K562 (cell line): ENCODE results near the gene RALGAPB.
"Not testable (repeated sequence)": the region's sequence is repeated elsewhere in the genome, so short reads cannot be mapped to it uniquely, and the experiment has no call there.

Source experiments
- BRCA1 ChIP-seq, 2 experiments: fragments of 450-650 bp in 1 of 2; sonication (generic) in 1 of 2; formaldehyde crosslinking in 1 of 2; IDR thresholded peaks; 2 replicates each; pipeline versions ENCODE4 v1.5.0 to v1.6.1; 2017 to 2020; ENCODE audit warnings: mild to moderate bottlenecking in 1 of 2, missing genetic modification reagents in 1 of 2
- C11orf30 ChIP-seq: fragments of 450-650 bp; IDR thresholded peaks from 2 replicates; pipeline ENCODE4 v1.6.1; 2016; ENCODE audit warnings: low read depth, mild to moderate bottlenecking
- EZH2 ChIP-seq: IDR thresholded peaks from 2 replicates; pipeline ENCODE4 v1.6.1; 2012; ENCODE audit warnings: low read depth, mild to moderate bottlenecking, inconsistent platforms, low read length, borderline replicate concordance
- JUNB ChIP-seq: fragments of 450-650 bp; formaldehyde crosslinking; conservative IDR thresholded peaks from 2 replicates; pipeline ENCODE4 v1.4.0; 2020; ENCODE audit warnings: mild to moderate bottlenecking
- RAD51 ChIP-seq: fragments of 450-650 bp; IDR thresholded peaks from 2 replicates; pipeline ENCODE4 v1.7.1; 2016; ENCODE audit warnings: low read depth, mild to moderate bottlenecking, borderline replicate concordance
- RB1 ChIP-seq: fragments of 450-650 bp; IDR thresholded peaks from 2 replicates; pipeline ENCODE4 v1.6.1; 2017; ENCODE audit warnings: low read depth, mild to moderate bottlenecking
- SP2 ChIP-seq: IDR thresholded peaks from 2 replicates; pipeline ENCODE4 v1.6.1; 2011; ENCODE audit warnings: mild to moderate bottlenecking, low read depth, low read length, moderate library complexity; ENCODE audit not compliant: poor library complexity, severe bottlenecking; ENCODE audit errors: extremely low read depth
- YY1 ChIP-seq, 3 experiments: IDR thresholded peaks; 2 replicates each; pipeline ENCODE4 v1.6.1; 2011; ENCODE audit warnings: low read length in 2 of 3, mild to moderate bottlenecking in 2 of 3, moderate library complexity in 2 of 3, borderline replicate concordance in 1 of 3, control low read depth in 1 of 3, low read depth in 1 of 3; ENCODE audit not compliant: insufficient read depth in 3 of 3, insufficient replicate concordance in 2 of 3, control insufficient read depth in 1 of 3, insufficient read length in 1 of 3; ENCODE audit errors: extremely low read depth in 1 of 3
- ZNF263 ChIP-seq: sonication (generic); formaldehyde crosslinking; IDR thresholded peaks from 2 replicates; pipeline ENCODE4 v1.8.0; 2022; ENCODE audit warnings: mild to moderate bottlenecking, missing genetic modification reagents, borderline replicate concordance

DNA sequence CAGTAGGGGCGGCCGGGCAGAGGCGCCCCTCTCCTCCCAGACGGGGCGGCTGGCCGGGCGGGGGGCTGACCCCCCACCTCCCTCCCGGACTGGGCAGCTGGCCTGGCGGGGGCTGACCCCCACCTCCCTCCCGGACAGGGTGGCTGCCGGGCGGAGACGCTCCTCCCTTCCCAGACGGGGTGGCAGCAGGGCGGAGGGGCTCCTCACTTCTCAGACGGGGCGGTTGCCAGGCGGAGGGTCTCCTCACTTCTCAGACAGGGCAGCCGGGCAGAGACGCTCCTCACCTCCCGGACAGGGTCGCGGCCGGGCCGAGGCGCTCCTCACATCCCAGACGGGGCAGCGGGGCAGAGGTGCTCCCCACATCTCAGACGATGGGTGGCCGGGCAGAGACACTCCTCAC is 11.1 kb upstream of the RALGAPB start:
- TF ChIP-seq RB1; EZH2; JUNB; YY1 (IDR thresholded peaks at IDR 0.05; ENCODE audit: borderline replicate concordance in 1 of 3, control insufficient read depth in 1 of 3, extremely low read depth in 1 of 3, insufficient read depth in 3 of 3, insufficient read length in 1 of 3, insufficient replicate concordance in 2 of 3, low read depth in 1 of 3, low read length in 2 of 3); RAD51; C11orf30; SP2; ZNF263 (CRISPR knock-in tag); BRCA1 (IDR thresholded peaks at IDR 0.05); BRCA1 (CRISPR knock-in tag; IDR thresholded peaks at IDR 0.05): not testable (repeated sequence)
